Thyroid gland (tissue), 4 donors: Measurements from ENCODE around the gene FOXJ2.

ENCODE experiments used
- CTCF ChIP-seq, 6 experiments: fragments of 200-600 bp in 3 of 6; fragments of 450-650 bp in 3 of 6; sonication (generic) in 3 of 6; IDR thresholded peaks; one replicate each; pipeline ENCODE4 v1.5.1; 2016 to 2019; ENCODE audit warnings: antibody characterized with exemption in 6 of 6, mild to moderate bottlenecking in 2 of 6, inconsistent platforms in 1 of 6, moderate library complexity in 1 of 6
- POLR2A ChIP-seq, 2 donors: fragments of 450-650 bp; IDR thresholded peaks; one replicate each; pipeline ENCODE4 v1.6.1; 2017; ENCODE audit warnings: antibody characterized with exemption in 2 of 2, mild to moderate bottlenecking in 2 of 2, moderate library complexity in 1 of 2

- TF ChIP-seq CTCF (IDR thresholded peaks at IDR 0.05) (no peak), POLR2A (IDR thresholded peaks at IDR 0.05) (no peak)
These were observed 25.3 kb downstream of the FOXJ2 start for GRCh38 chr12:8057839-8058238.
